ENCODE data around the gene DSCAML1.

The DSCAML1 gene

GRCh38 chr11:117412653-117413275 is 384.3 kb downstream of the DSCAML1 start:
- H3K4me3 ChIP-seq (ENCODE audit: low read depth, low read length) = no peak overlapping the region
- DNase-seq (ENCODE audit: low read depth) = no peak
- no peak for TF ChIP-seq CTCF (IDR thresholded peaks at IDR 0.05; ENCODE audit: control insufficient read depth, extremely low read depth, insufficient read depth)

- no peak overlapping the region for H3K4me3 ChIP-seq (ENCODE audit: low read depth, low read length)
- no peak for DNase-seq (ENCODE audit: low read depth)
- no peak for TF ChIP-seq CTCF (IDR thresholded peaks at IDR 0.05; ENCODE audit: control insufficient read depth, extremely low read depth, insufficient read depth)
Measured at GRCh38 chr11:117412176-117412575, 384.8 kb downstream of the DSCAML1 start.

DNA sequence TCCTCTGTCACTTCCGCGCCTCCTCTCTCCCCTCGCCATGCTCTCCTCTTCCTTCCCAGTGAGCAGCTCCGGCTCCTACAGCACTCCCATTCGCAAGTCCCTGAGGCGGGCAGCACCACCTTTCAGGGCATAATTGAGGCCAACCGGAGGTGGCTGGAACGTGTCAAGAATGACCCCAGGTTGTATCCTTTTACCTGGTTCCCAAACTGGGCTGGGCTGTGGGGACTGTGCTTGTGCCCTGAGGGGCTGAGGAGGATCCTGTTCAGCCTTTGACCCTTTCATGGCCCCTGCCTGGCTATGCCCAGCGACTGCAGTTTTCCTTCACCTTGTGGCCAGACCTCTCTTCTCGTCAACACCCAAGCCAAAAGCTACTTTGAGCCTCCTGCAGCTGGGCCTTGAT is 385.3 kb downstream of the DSCAML1 start:
- DNase-seq (ENCODE audit: low read depth) = no peak
- no peak for TF ChIP-seq CTCF (IDR thresholded peaks at IDR 0.05; ENCODE audit: control insufficient read depth, extremely low read depth, insufficient read depth)
- no peak overlapping the region for H3K4me3 ChIP-seq (ENCODE audit: low read depth, low read length)

- no peak for DNase-seq (ENCODE audit: low read depth)
- H3K4me3 ChIP-seq (ENCODE audit: low read depth, low read length) = no peak overlapping the region
- TF ChIP-seq CTCF (IDR thresholded peaks at IDR 0.05; ENCODE audit: control insufficient read depth, extremely low read depth, insufficient read depth) = no peak
Measured at GRCh38 chr11:117410861-117411710, 385.9 kb downstream of the DSCAML1 start.

DNA sequence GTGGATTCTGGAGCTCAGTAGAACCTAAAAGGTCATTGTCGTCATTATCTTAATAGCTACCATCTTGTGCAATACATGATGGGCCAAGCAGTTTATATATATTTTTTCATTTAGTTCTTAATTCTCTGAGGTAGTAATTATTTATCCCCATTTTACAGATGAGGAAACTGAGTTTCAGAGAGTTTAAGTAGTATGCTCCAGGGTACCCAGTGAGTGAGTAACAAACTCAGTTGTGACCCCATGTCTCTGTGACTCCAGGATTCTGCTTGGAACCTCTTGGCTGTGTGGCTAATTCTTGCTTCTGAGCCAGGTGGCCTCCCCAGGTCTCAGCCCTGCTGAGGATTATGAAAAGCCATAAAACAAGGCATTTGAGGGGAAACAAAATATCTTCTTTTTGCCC is 386.8 kb downstream of the DSCAML1 start:
- no peak for DNase-seq (ENCODE audit: low read depth)
- H3K4me3 ChIP-seq (ENCODE audit: low read depth, low read length) = no peak overlapping the region
- no peak for TF ChIP-seq CTCF (IDR thresholded peaks at IDR 0.05; ENCODE audit: control insufficient read depth, extremely low read depth, insufficient read depth)

DNA sequence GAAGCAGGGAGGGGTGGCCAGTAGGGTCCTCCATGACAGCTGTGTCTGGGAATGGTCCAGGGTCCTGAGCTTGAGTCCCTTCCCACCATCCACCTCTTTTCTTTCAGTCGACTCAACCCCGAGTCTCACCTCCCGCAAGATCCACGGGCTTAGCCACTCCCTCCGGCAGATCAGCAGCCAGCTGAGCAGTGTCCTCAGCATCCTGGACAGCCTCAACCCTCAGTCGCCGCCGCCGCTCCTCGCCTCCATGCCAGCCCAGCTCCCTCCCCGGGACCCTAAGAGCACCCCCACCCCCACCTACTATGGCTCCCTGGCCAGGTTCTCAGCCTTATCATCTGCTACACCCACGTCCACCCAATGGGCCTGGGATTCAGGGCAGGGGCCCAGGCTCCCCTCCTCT is 387.5 kb downstream of the DSCAML1 start:
- no peak overlapping the region for H3K4me3 ChIP-seq (ENCODE audit: low read depth, low read length)
- TF ChIP-seq CTCF (IDR thresholded peaks at IDR 0.05; ENCODE audit: control insufficient read depth, extremely low read depth, insufficient read depth) = no peak
- no peak for DNase-seq (ENCODE audit: low read depth)
